ENCODE data around the gene CLSTN3.
A peak's percentile ranks its signal among the peaks of the same experiment; 100 is the strongest.
"Not testable (repeated sequence)": the region's sequence is repeated elsewhere in the genome, so short reads cannot be mapped to it uniquely, and the experiment has no call there.

CLSTN3 gene

DNA sequence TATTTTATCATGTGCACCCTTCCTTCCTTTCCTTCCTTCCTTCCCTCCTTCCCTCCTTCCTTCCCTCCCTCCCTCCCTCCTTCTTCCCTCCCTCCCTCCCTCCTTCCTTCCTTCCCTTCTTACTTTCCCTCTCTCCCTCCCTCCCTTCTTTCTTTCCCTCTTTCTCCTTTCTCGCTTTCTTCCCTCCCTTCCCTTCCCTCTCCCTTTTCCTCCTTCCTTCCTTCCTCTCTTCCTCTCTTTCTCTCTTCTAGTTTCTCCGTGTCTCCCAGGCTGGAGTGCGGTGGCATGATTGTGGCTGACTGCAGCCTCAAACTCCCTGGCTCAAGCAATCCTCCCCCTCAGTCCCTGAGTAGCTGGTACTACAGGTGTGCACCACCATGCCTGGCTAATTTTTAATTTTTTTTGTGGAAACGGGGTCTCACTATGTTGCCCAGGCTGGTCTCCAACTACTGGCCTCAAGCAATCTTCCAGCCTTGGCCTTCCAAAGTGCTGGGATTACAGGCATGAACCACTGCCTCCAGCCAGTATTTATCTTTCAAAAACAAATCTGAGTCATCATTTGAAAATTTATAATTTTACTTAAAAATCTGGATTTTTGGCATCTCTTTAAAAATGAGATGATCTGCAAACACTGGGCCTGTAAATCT is 29.0 kb upstream of the CLSTN3 start:
- intact Hi-C loops (cut with DNase I; ENCODE audit: low total_unique reads) = no loop called here
- Histone ChIP-seq H3K27ac (peak overlapping the region in 1 of 2 donors; percentile 24), H3K9me3 (peaks cover 0 to 2% (median 0%) of the 10 kb centered on the region in 3 donors), H3K4me3 (no peak overlapping the region), H3K36me3 (peaks cover 10 to 57% (median 12%) of the 10 kb centered on the region in 3 donors), H3K4me1 (peaks cover 0 to 3% (median 0%) of the 10 kb centered on the region in 4 donors), H3K27me3 (no peaks in the 10 kb centered on the region)
- TF ChIP-seq, protein P1, sequence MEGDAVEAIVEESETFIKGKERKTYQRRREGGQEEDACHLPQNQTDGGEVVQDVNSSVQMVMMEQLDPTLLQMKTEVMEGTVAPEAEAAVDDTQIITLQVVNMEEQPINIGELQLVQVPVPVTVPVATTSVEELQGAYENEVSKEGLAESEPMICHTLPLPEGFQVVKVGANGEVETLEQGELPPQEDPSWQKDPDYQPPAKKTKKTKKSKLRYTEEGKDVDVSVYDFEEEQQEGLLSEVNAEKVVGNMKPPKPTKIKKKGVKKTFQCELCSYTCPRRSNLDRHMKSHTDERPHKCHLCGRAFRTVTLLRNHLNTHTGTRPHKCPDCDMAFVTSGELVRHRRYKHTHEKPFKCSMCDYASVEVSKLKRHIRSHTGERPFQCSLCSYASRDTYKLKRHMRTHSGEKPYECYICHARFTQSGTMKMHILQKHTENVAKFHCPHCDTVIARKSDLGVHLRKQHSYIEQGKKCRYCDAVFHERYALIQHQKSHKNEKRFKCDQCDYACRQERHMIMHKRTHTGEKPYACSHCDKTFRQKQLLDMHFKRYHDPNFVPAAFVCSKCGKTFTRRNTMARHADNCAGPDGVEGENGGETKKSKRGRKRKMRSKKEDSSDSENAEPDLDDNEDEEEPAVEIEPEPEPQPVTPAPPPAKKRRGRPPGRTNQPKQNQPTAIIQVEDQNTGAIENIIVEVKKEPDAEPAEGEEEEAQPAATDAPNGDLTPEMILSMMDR (IDR thresholded peaks at IDR 0.05) = no peak
- DNase-seq = peak; percentile 20 to 24

DNA sequence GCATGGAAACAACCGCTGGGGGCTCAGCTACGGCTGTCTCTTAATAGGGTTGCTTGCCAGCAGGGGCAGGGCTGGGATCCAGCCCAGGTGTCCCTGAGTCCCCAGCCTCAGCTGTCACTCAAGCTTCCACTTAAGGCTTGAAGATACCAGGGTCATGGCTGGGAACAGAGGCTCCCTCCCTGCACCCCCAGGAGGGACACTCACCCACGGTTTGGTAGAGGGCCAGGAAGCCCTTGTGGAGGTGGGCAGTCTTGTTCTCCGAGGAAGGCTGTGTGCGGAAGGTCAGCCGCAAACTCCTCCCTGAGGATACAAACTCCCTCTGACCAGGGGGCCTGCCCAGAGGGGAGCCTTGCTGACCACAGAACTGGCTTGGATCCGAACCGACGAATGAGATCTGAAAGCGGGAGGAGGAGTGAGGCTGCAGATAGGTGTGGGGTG is 28.5 kb upstream of the CLSTN3 start:
- H3K27ac ChIP-seq = peak overlapping the region in 1 of 2 donors; percentile 24
- H3K27me3 ChIP-seq = no peaks in the 10 kb centered on the region
- intact Hi-C loops (cut with DNase I; ENCODE audit: low total_unique reads) = no loop called here
- H3K4me1 ChIP-seq = peaks cover 0 to 6% (median 0%) of the 10 kb centered on the region in 4 donors
- no peak overlapping the region for H3K4me3 ChIP-seq
- peaks cover 10 to 57% (median 12%) of the 10 kb centered on the region in 3 donors for H3K36me3 ChIP-seq
- TF ChIP-seq, protein P1 (IDR thresholded peaks at IDR 0.05) = no peak
- DNase-seq = peak in 1 of 2 donors; percentile 68
- peaks cover 0 to 4% (median 0%) of the 10 kb centered on the region in 3 donors for H3K9me3 ChIP-seq

DNA sequence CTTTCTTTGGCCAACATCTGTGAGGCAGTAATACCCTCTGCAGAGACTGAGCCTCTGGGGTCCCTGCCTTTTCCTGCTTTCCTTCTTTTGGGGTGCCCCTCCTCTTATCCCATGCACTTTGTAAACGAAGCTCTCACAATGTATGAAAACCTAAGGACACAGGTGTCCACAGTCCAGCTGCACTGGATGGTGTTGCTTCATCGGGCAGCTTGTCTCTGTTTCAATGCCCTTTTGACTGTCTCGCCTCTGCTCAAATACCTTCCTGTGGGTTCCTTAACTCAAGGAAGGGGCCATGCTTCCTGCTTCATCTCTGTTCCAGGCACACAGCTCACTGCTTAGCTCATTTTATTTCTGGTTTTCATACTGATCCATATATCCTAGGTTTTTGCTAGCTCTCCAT is 27.6 kb upstream of the CLSTN3 start:
- Histone ChIP-seq H3K4me3 (no peak overlapping the region), H3K4me1 (peaks cover 0 to 12% (median 1%) of the 10 kb centered on the region in 4 donors), H3K27ac (no peak overlapping the region), H3K36me3 (peaks cover 10 to 53% (median 12%) of the 10 kb centered on the region in 3 donors), H3K27me3 (no peaks in the 10 kb centered on the region), H3K9me3 (peaks cover 0 to 4% (median 0%) of the 10 kb centered on the region in 3 donors)
- intact Hi-C loops (cut with DNase I; ENCODE audit: low total_unique reads) = no loop called here
- peak in 1 of 2 donors; percentile 15 for DNase-seq
- TF ChIP-seq, protein P1 (IDR thresholded peaks at IDR 0.05) = no peak

DNA sequence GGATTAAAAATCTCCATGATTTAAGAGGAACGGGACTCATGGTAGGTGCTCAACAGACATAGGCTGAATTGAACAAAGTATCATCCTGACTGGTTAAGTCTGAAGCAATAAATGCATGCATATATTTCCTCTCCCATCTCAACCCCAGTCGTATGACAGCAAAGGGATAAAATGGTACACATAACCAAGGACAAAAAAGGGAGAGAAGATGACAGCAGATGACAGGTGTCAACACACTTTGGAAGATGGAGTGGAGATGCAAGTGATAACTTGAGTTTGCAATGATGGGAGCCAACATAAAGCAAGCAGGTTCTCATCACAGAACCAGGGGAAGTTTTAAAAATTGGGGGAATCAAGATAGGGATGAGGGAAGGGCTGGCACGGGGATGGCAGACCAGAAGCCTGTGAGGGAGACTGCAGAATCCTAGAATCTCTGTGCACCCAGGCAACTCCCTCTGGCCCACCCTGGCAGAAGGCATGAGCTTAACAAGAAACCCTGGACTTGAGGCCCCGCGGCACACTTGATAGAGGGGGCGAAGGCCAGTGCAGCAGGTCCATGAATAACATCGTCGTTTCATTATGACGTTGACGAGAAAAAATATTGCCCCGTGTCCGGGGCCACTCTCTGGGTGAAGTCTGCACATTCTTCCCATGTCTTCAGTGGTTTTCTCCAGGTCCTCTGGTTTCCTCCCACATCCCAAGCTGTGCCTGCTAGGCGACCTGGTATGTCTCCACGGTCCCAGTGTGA is 26.2 kb upstream of the CLSTN3 start:
- Histone ChIP-seq H3K4me1 (peaks cover 0 to 19% (median 6%) of the 10 kb centered on the region in 4 donors), H3K9me3 (peaks cover 0 to 4% (median 0%) of the 10 kb centered on the region in 3 donors), H3K4me3 (no peak overlapping the region), H3K27me3 (no peaks in the 10 kb centered on the region), H3K27ac (no peak overlapping the region), H3K36me3 (peaks cover 8 to 40% (median 10%) of the 10 kb centered on the region in 3 donors)
- DNase-seq = peak in 1 of 2 donors; percentile 44
- TF ChIP-seq, protein P1 (IDR thresholded peaks at IDR 0.05) = no peak
- intact Hi-C loops (cut with DNase I; ENCODE audit: low total_unique reads) = no loop called here

DNA sequence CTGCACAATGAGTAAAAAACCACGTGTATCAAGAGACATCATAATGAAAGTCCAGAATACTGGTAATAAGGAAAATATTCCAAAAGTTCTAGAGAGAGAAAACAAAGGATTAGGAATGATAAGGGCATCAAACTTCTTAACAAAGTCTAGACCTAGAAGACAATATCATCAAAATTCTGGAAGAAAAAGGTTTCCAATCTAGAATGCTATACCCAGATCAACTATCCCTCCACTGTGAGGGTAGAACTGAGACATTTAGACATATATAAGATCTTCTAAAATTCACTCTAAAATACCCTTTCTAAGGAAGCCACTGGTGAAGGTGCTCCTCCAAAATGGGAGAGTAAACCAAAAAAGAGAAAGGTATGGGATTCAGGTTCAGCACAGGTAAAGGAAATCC is 24.1 kb upstream of the CLSTN3 start:
- intact Hi-C loops (cut with DNase I; ENCODE audit: low total_unique reads) = loop anchor here (5.0 kb wide), 1 partner anchor 89 kb away; the partner anchor contains the start of gene LPCAT3
- Histone ChIP-seq H3K36me3 (peaks cover 0 to 26% (median 10%) of the 10 kb centered on the region in 3 donors), H3K4me1 (peaks cover 0 to 27% (median 14%) of the 10 kb centered on the region in 4 donors), H3K27ac (no peak overlapping the region), H3K27me3 (no peaks in the 10 kb centered on the region), H3K9me3 (peaks cover 0 to 4% (median 0%) of the 10 kb centered on the region in 3 donors), H3K4me3 (no peak overlapping the region)
- DNase-seq = no peak
- TF ChIP-seq, protein P1 (IDR thresholded peaks at IDR 0.05) = no peak

DNA sequence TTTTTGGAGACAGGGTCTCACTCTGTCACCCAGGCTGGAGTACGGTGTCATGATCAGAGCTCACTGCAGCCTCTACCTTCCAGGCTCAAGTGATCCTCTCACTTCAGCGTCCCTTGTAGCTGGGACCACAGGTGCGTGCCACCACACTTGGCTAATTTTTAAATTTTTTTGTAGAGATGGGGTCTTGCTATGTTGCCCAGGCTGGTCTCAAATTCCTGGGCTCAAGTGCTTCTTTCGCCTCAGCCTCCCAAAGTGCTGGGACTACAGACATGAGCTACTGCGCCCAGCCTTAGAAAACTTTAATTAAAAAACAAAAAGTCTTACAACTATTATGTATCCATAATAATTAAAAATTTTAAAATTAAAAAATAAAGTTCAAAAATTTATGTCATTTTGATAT is 23.0 kb upstream of the CLSTN3 start:
- intact Hi-C loops (cut with DNase I; ENCODE audit: low total_unique reads) = loop anchor here (5.0 kb wide), 1 partner anchor 90 kb away; the partner anchor contains the start of gene LPCAT3
- H3K27me3 ChIP-seq, H3K9me3 ChIP-seq: not testable (repeated sequence)
- Histone ChIP-seq H3K27ac (peak overlapping the region; percentile 18 to 92), H3K36me3 (peaks cover 0 to 19% (median 10%) of the 10 kb centered on the region in 3 donors), H3K4me3 (peak overlapping the region; percentile 62 to 69), H3K4me1 (peaks cover 0 to 24% (median 14%) of the 10 kb centered on the region in 4 donors)
- DNase-seq = peak in 1 of 2 donors; percentile 35

All from tibial artery (tissue), 4 donors.